HG03457 (cell line): ENCODE measurements around the gene IMPA2.
"Not testable (repeated sequence)": the region's sequence is repeated elsewhere in the genome, so short reads cannot be mapped to it uniquely, and the experiment has no call there.

Experiments used
- ATAC-seq: cut with Tn5 transposase; IDR thresholded peaks from one replicate; pipeline ENCODE4 v1.9.1; 2021; ENCODE audit warnings: moderate number of reproducible peaks; ENCODE audit not compliant: unreplicated experiment

The IMPA2 gene

DNA sequence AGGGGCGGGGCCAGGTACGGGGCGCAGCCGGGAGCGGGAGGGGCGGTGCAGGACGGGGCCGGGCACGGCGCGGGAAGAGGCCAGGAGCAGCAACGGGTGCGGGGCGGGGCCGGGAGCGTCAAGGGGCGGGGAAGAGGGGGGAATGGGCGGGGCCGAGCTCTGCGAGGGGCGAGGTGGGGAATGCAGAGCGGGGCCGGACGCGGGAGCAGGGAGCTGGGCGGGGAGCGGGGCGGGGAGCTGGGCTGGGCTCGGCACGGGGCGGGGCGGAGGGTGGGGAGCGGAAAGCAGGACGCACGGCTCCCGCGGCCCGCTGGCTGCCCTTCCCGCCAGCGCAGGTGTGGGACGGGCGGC lies at the start of gene IMPA2:
IMPA2 (plus strand) TSS at position 316 of the 351 bp plus-strand sequence. CDS start 163 bp downstream, outside the sequence.
- no peak for ATAC-seq

DNA sequence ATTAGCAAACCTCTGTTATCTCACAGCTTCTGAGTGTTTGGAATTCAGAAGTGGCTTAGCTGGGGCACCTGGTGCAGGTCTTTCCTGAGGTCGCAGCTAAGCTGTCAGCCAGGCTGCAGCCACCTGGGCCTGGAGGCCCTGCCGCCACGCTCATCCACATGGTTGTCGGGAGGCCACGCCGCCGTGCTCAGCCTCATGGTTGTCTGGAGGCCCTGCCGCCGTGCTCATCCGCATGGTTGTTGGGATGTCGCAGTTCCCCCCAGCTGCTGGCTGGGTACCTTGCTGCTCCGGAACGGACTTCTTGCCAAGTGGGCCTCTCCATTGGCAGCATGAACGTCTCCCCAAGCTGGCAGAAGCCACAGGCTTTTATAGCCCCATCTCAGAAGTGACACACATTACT lies 48.9 kb upstream of the IMPA2 start:
- ATAC-seq = no peak

DNA sequence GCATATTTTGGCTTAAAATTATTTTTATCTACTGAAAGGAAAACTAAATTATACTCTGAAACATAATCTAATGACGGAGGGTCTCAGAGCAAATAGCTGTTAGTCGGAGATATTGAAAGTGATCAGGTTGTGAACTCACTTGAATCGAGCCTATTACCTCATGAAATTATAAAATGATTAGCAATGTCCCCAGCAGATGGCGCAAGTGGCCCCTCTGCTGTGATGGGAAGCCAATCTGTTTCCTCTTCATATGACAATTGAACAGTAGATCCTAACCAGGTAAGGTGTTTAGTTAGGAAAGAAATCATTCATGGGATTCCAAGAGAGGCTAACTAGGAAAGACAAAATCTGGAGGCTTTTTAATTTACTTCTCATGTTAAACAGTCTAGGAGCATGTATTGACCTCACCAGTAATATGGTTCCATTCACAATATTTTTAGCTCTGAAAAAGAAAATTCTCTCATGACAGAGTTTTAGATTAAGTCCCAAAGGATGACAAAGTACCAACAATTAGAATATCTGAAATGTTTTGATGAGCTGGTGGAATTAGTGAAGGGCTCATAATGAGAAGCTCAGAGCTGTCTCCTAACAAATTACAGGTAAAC lies 43.3 kb upstream of the IMPA2 start:
- ATAC-seq = no peak

DNA sequence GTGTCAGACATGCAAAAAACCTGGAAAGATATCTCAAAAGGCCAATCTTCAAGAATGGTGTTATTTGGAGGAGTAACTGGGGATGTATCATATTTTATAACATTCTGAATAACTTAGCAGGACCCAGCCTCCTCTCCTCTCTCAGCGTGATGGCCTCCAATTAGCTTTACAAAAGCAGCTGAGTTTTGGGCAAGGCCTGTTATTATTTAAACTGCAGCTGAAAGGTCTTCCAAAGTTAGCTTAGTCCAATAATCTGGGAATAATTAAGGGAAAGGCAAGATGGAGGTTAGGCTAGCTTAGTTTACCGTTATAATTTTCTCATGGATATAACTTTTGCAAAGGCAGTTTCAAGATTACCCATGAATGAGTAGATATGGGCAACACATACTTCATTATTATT lies 40.4 kb upstream of the IMPA2 start:
- ATAC-seq = no peak

DNA sequence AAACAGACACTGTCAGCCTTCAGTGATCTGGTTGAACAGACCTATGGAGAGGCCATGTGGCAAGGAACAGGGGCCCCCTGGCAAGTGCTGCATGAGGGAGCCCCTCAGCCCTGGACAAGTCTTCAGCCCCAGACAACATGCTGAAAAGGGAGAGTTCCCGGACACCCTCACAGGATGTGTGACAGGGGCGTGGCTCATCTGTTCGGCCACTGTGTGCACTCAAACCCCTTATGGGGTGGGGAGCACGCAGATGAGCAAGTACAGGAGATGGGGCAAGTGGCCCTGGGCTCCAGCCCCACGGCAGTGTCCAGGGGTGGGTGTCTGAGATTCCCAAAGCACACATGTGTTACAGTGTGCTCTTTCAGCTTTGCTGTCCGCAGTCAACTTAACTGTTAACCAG lies 37.8 kb upstream of the IMPA2 start:
- no peak for ATAC-seq

DNA sequence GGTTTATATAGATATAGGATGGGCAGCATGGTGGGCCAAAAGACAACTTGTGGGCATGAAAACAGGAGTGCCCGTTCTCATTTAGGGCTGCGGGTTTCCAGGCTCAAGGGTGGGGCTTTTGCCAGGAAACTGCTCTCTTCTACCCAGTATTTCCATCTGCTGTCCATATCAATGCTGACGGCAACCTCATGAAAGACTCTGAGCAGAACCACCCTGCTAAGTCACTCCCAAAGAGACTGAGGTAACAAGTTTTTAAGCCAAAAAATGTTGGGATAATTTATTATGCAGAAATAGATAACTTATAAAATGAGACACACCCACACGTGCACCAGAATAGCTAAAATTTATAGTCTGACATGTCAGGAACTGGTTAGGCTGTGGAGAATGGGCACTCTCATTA lies 37.1 kb upstream of the IMPA2 start:
- ATAC-seq = no peak

DNA sequence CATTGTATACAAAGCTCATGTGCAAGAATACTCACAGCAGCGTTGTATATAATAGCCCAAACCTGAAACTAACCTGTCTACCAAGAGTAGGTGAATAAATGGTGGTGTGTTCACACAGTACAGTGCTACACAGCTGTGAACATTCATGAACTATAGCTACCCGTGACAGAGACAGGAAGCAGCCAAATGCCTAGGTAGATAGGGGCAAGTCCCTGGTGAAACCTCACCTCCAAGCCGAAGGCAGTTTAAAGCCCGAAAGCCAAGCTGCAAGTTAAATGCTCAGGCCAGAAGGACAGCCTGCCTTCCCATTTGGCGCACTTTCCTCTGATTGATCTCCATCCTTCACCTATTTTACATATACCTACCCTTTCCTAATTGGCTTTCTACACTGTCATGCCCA lies 36.5 kb upstream of the IMPA2 start:
- no peak for ATAC-seq

DNA sequence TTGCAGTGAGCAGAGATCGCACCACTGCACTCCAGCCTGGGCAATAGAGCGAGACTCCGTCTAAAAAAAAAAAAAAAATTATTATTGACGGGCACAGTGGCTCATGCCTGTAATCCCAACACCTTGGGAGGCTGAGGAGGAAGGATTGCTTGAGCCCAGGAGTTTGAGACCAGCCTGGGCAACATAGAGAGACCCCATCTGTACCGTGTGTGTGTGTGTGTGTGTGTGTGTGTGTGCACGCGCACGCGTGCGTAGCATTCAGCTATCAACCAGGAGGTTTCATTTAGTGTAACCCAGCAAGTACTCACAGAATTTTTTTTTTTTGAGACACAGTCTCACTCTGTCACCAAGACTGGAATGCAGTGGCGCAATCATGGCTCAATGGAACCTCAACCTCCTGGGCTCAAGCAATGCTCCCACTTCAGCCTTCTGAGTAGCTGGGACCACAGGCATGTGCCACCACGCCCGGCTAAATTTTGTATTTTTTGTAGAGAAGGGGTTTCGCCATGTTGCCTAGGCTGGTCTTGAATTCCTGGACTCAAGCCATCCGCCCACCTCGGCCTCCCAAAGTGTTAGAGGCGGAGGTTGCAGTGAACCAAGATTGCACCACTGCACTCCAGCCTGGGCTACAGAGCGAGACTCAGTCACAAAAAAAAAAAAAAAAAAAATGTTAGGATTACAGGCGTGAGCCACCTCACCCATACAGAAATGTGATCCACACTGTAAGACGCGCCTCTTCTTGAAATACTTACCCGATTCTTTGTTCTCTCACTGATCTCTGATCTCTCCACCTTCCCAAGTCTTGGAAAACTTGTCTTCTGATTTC lies 35.3 kb upstream of the IMPA2 start:
- not testable (repeated sequence) for ATAC-seq

DNA sequence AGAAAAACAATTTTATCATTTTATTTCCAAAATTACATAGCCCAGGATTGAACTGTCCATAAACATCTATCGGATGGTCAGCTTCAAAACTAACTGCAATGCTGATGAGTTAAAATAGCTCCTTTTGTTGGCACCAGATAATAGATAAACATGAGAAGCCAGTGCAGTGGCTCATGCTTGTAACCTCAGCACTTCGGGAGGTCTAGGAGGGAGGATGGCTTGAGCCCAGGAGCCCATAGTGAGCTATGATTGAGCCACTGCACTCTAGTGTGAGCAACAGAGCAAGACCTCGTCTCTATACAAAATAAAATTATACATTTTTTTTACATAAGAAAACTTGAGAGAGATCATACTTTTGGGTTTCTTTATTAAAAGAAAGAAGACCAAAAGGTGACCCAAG lies 34.6 kb upstream of the IMPA2 start:
- ATAC-seq = no peak

DNA sequence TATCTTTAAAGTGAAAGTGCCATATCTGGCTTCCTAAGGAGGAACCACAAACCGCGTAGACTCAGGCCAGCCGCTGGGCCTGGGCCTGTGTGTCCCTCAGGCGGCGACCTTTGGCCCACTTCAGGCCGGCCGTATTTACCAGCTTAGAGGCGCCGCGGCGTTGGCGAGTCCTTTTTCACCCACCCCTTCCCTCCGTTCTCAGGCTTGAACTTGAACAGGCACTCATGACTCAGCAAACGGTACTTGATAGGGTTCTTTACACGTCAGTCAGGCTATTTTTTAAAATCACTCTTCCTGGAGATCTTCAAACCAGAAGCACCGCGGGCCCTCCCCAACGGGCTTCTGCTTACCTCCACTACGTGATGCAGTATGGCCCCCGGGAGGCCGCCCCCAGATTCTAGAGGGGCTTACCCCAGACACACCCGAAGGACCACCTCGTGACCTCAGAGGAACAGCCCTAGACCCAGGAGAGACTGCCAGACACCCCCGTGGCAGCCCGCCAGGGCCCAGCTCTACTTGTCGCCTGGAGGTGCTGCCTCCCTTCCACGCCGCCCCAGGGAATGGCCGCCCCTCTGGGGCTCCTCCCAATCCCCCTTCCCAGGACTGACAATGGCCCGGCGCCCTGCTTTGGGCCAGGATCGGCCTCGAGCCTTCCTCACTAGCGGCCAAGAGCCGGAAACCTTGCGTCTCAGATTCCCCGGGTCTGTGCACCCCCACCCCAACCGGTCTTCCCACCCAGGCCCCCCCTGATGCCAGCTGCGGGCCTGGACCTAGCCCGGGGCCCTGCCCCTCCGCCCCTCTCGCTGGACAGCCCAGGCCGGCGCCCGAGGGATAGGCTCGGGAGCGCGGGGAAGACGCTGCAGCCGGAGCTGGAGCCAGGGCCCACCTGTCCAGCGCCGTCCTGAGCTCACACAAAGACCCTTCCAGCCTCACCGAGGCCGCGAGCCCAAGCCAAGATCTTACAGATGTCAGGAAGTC lies 33.8 kb upstream of the IMPA2 start:
- ATAC-seq = peak; percentile 66

DNA sequence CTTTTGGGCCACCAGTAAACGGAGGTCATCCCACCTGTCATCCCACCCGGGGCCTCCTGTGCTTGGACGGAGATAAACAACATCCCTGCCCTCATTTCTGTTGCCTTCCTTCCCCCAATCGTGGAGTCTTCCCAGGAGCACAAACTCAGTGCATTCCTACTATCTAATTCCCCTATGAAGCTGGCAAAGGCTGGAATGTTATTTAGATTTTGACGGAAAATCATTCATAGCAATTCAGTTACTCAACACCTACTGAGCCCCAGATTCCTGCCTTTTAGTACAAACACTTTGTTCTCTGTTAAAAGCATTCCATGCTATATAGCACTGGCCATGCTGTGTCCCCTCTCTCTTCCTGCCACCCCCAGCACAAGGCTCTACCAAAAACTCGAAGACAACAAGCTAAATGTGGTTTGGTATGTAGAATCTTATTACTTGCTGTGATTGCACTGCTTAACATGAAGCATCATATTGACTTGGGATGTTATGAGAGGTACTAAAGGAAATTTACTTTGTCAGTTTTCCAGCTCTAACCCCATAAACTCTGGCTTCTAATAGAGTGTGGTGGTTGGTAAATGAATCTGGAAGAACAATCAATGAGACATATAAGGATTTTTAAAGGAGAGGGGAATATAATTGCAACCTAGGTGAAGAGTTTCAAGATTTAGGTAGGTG lies 32.3 kb upstream of the IMPA2 start:
- no peak for ATAC-seq

DNA sequence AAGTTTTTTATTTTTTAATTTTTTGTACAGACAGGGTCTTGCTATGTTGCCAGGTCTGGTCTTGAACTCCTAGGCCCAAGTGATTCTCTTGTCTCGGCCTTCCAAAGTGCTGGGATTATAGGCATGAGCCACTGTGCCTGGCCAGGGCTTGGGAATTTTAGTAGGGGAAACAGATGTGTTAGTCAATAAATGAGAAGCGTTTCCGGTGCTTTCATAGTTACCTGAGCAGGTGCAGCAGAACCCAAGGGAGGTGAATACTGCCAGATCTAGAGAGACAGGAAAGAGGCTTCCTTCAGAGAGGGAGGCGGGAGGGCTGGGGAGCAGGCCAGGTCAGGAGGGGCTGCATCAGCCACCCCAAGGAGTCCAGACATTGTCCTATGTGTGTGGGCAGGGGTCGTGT lies 30.5 kb upstream of the IMPA2 start:
- ATAC-seq = no peak

DNA sequence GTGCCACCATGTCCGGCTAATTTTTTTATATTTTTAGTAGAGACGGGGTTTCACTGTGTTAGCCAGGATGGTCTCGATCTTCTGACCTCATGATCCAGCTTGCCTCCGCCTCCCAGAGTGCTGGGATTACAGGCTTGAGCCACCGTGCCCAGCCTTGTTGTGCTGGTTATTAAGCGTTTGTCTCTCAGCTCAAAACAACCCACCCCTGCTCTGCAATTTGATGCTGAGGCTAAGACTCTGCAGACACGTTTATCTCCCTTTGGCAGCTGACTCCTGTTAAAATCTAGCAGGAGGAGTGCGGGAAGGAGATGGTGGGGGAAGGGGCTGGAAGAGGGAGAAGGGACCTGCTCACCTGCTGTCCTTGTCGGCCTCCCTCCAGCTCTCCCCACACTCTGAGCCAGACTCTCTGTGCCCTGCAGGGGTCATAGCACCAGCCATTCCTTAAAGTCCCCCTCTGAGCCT lies 29.9 kb upstream of the IMPA2 start:
- no peak for ATAC-seq

DNA sequence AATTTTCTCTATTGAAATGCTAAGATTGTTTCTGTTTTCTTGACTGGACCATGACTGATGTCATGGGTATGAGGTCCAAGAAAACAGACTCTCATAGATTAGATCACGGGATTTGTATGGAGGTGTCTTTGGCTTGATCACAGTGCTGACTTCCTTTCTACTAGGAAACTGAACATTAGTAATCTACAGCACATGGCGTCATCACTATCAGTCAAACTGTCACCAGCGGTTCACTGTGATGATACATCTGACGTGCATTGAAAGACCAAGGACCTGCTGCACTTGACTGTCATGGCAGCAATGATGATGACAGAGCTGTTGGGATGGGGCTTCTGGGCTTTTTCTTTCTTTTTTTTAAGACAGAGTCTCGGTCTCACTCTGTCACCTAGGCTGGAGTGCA lies 28.2 kb upstream of the IMPA2 start:
- ATAC-seq = no peak

DNA sequence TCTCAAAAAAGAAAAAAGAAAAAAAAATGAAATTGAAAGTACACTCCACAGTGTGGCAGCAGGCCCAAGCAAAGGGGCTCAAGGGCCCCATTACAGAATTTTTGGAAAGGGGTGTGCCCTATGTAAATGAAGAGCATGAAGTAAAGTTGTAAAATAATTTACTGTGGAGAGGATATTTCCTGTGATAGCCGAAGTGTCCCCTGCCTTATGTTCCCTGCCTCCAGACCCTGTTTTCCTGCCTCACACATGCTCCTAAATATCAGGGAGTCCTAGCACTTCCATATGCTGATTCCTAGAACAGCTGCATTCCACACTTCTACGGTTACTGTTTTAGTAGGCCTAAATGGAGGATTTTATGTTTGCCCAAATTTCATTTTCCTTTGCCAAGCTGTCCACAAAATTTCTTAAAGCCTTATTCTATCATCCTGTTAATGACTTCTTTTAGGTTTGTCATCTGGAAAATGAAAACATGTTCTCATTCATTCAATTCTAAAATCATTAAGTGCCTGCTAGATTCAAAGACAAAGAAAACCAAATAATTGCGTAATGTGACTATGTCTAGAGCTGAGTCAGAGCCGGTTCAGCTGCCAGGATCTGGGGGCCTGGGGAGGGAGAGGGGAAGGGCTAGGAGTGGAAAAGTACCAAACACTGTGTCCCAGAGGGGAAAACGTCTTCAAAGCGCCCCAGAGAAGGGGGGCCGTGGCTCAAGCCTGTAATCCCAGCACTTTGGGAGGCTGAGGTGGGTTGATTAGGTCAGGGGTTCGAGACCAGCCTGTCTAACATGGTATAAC lies 25.9 kb upstream of the IMPA2 start:
- ATAC-seq = no peak

DNA sequence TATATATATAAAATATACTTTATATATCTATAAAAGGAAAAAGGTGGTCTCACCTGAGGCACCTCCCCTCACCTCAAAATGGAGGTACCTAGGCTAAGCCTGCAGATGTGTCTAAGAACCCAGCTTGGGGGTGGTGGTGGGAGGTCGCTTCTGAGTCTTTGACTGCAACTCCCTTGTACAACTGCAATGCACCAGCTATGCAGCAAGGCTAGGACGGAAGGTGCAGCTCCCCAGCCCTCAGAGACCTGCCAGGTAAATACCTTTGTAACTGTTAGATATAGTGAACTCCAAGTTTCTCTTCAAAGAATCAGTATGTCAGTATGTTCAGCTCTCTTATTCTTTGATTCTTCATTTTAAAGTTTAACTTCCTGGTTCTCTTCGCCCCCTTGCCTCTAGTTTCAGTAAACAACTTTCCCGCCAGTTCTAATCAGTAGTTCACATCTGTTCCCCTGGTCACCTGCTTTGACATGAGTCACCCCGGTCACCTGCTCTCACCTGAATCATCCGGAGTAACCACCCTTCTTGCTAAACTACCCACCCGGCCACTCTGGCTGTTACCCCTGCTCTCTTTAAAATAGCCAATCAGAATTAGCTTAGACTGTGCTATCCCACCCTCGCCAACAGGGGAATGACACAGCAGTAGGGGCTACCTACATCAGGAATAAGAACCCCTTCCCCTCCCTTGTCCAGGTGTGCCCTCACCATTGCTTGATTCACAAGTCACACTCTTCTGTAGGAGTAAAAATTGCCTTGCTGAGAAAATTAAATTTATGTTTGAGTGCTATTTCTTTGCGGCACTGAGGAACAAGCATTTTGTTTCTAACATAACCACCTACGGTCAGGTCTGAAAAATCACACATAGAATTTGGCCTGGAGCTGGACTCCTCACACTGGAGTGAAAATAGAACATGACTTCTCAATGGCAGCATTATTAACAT lies 24.7 kb upstream of the IMPA2 start:
- ATAC-seq = no peak

DNA sequence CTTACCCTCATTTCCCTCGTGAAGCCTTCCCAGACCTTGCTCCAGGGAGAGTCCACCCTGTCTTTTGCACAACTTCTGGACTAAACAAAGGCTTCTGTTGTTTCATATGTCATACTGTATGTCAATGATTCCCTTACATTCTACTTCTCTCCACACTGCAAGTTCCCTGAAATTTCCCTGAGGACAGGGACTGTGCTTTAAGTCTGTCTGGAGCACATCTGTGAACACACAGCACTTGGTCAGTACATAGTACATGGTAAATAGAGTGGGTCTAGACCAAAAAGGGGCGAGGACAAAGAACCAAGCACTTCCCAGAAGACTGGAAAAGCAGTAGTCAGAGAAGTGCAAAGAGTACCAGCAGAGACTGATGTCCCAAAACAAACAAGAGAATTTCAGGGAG lies 23.7 kb upstream of the IMPA2 start:
- ATAC-seq = no peak

DNA sequence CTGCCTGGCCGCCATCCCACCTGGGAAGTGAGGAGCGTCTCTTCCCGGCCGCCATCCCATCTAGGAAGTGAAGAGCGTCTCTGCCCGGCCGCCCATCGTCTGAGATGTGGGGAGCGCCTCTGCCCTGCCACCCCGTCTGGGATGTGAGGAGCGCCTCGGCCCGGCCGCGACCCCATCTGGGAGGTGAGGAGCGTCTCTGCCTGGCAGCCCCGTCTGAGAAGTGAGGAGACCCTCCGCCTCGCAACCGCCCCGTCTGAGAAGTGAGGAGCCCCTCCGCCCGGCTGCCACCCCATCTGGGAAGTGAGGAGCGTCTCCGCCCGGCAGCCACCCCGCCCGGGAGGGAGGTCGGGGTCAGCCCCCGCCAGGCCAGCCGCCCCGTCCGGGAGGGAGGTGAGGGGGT lies 21.7 kb upstream of the IMPA2 start:
- ATAC-seq = not testable (repeated sequence)

DNA sequence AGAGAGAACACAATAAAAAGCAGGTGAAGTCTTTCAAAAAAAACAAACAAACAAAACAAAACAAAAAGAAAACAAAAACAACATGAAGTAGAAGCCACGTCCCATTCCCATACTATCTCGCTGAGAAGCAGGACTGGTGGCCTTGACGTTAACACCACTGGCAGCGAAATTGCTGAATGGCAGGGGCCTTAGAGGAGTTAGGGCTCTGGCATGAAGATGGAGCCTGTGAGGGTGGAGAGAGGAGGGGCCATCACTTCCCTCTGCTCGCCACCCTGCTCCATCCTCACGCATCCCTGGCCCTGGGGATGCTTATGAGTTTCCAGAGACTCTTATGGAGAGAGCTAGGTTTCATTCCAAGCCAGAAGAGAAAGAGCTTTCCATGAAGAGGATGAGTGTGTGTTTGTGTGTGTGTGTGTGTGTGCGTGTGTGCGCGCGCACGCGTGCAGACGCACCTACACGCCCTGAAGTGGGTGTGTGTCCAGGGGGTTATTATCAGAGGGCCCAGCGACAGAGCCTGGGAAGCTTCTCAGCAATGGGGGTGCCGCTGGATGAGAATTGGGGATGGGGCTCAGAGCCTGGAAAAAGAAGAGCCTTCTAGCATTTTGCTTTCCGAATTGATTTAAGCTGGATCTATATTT lies 20.4 kb upstream of the IMPA2 start:
- ATAC-seq = no peak
